VCaP (cell line): ENCODE data around the gene DIS3L2.

Source experiments
- H3K27ac ChIP-seq: fragments of 450-650 bp; 2 replicates; pipeline ENCODE4 v1.5.1; 2017
- TF ChIP-seq, protein P1 (sequence below): fragments of 450-650 bp; conservative IDR thresholded peaks from 2 replicates; pipeline ENCODE4 v1.5.1; 2017; ENCODE audit warnings: mild to moderate bottlenecking, moderate library complexity

Gene DIS3L2

GRCh38 chr2:231934441-231935206 lies 26.9 kb upstream of the DIS3L2 start:
- no peak overlapping the region for H3K27ac ChIP-seq

DNA sequence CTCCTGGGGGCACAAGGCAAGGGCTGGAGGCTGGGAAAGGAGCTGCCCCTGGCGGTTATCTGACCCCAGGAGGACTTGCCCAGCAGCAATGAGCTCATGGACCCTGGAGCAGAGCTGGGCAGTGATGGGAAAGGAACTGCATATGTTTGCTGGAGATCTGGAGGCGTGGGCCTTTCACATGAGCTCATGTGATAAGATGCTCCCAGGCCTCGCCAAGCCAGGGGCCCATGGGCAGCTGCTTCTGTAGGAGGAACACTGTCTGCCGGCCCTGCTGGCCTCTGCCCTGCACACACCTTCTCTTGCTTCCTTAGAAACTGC lies 26.3 kb upstream of the DIS3L2 start:
- TF ChIP-seq, protein P1, sequence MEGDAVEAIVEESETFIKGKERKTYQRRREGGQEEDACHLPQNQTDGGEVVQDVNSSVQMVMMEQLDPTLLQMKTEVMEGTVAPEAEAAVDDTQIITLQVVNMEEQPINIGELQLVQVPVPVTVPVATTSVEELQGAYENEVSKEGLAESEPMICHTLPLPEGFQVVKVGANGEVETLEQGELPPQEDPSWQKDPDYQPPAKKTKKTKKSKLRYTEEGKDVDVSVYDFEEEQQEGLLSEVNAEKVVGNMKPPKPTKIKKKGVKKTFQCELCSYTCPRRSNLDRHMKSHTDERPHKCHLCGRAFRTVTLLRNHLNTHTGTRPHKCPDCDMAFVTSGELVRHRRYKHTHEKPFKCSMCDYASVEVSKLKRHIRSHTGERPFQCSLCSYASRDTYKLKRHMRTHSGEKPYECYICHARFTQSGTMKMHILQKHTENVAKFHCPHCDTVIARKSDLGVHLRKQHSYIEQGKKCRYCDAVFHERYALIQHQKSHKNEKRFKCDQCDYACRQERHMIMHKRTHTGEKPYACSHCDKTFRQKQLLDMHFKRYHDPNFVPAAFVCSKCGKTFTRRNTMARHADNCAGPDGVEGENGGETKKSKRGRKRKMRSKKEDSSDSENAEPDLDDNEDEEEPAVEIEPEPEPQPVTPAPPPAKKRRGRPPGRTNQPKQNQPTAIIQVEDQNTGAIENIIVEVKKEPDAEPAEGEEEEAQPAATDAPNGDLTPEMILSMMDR, result no peak
- H3K27ac ChIP-seq, result no peak overlapping the region

More at GRCh38 chr2:231934441-231935206, 26.9 kb upstream of the DIS3L2 start:
- TF ChIP-seq, protein P1, result no peak

- H3K27ac ChIP-seq, result no peak overlapping the region
Measured at GRCh38 chr2:231935815-231936214, 25.7 kb upstream of the DIS3L2 start.

GRCh38 chr2:231936491-231936890 lies 25.0 kb upstream of the DIS3L2 start:
- no peak overlapping the region for H3K27ac ChIP-seq
- TF ChIP-seq, protein P1, result no peak

More at GRCh38 chr2:231935815-231936214, 25.7 kb upstream of the DIS3L2 start:
- TF ChIP-seq, protein P1, result no peak

DNA sequence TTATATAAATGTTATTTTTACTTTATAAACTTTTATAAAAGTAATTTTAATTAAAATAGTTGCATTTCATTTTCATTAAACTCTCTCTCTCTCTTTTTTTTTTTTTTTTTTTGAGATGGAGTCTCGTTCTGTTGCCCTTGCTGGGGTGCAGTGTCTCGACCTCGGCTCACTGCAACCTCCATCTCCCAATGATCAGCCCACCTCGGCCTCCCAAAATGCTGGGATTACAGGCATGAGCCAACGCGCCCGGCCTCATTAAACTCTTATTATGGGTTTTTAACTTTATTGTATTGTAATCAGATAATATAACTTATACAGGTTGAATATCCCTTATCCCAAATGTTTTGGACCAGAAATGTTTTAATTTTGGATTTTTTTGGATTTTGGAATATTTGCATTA lies 24.5 kb upstream of the DIS3L2 start:
- TF ChIP-seq, protein P1, result no peak
- no peak overlapping the region for H3K27ac ChIP-seq

DNA sequence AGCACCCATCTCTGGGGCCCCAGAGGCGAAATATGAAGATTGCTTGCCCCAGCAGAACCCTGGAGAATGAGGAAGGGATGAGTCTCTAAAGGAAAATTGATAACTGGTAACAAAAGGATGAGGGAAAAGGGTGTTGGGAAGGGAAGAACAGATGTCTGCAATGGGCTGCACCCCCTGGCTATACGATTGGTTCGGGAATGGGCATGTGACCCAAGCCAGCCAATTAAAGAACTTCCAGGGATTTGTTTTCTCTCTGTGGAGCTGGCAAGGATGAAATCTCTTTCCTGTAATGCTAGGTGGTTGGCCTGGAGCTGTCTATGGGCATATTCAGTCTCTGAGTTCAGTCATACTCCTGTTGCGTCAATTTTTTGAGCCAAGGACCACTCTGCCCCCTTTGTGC lies 22.5 kb upstream of the DIS3L2 start:
- TF ChIP-seq, protein P1, result no peak
- no peak overlapping the region for H3K27ac ChIP-seq

- TF ChIP-seq, protein P1, result no peak
- no peak overlapping the region for H3K27ac ChIP-seq
Measured at GRCh38 chr2:231940795-231941194, 20.7 kb upstream of the DIS3L2 start.
